HEK293T (cell line): ENCODE data around the gene LCN12.

ENCODE experiments used
- ARNT ChIP-seq: fragments of 450-650 bp; IDR thresholded peaks from 2 replicates; pipeline ENCODE4 v1.6.1; 2017; ENCODE audit warnings: mild to moderate bottlenecking
- BHLHE40 ChIP-seq: fragments of 450-650 bp; IDR thresholded peaks from 2 replicates; pipeline ENCODE4 v1.6.1; 2016; ENCODE audit warnings: mild to moderate bottlenecking, moderate library complexity, borderline replicate concordance
- CTBP1 ChIP-seq: fragments of 450-650 bp; IDR thresholded peaks from 2 replicates; pipeline ENCODE4 v1.6.1; 2016; ENCODE audit warnings: borderline replicate concordance
- ELF4 ChIP-seq: fragments of 450-650 bp; IDR thresholded peaks from 2 replicates; pipeline ENCODE4 v1.6.1; 2017; ENCODE audit warnings: antibody characterized with exemption
- FOXM1 ChIP-seq: fragments of 450-650 bp; IDR thresholded peaks from 2 replicates; pipeline ENCODE4 v1.6.1; 2017; ENCODE audit warnings: mild to moderate bottlenecking, borderline replicate concordance
- HDGF ChIP-seq: fragments of 450-650 bp; IDR thresholded peaks from 2 replicates; pipeline ENCODE4 v1.6.1; 2017; ENCODE audit warnings: antibody characterized with exemption, borderline replicate concordance
- SP1 ChIP-seq: fragments of 450-650 bp; IDR thresholded peaks from 2 replicates; pipeline ENCODE4 v1.6.1; 2017
- SUZ12 ChIP-seq: fragments of 450-650 bp; IDR thresholded peaks from 2 replicates; pipeline ENCODE4 v1.6.1; 2016; ENCODE audit warnings: mild to moderate bottlenecking
- TARDBP ChIP-seq: fragments of 450-650 bp; IDR thresholded peaks from 2 replicates; pipeline ENCODE4 v1.6.1; 2016
- ZNF384 ChIP-seq: fragments of 450-650 bp; IDR thresholded peaks from 2 replicates; pipeline ENCODE4 v1.6.1; 2016

DNA sequence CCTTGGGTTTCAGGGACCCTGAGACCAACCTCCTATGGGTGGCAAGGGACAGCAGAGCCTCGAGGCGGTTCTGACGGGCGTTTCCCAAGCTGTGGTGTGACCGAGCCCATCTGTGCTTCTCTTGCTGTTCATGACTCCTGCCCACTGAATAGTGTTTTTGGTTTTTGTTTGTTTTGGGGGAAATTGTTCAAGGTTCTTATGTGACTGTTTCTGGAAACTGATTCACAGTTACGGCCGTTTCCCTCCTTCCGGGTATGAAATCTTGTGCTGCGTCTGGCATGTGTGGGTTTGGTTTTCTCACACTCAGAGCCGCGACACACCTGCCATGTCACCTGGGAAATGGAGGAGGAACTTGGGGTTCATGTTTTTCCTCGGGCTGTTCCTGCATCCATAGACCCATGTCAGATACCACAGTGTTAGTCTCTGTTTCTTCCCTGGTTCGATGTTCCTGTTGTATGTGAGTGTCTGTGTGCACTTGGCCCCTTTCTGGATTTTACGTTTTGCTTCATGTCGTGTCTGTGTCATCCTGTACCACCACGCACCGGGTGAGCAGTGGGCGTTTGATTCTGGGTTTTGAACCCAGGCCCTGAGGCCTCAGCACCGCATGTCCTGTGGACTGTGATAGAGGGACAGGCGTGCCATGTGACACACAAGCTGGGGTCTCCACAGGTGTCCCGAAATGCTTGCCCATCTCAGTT lies 36.3 kb upstream of the LCN12 start:
- no peak for TF ChIP-seq SP1
- TF ChIP-seq TARDBP, result no peak
- no peak for TF ChIP-seq BHLHE40
- no peak for TF ChIP-seq ELF4
- TF ChIP-seq ARNT, result no peak
- TF ChIP-seq FOXM1, result no peak
- no peak for TF ChIP-seq HDGF
- no peak for TF ChIP-seq SUZ12
- TF ChIP-seq CTBP1, result no peak
- no peak for TF ChIP-seq ZNF384
